ENCODE data around the gene CARMIL1.
A peak's percentile ranks its signal among the peaks of the same experiment; 100 is the strongest.

CARMIL1 gene

DNA sequence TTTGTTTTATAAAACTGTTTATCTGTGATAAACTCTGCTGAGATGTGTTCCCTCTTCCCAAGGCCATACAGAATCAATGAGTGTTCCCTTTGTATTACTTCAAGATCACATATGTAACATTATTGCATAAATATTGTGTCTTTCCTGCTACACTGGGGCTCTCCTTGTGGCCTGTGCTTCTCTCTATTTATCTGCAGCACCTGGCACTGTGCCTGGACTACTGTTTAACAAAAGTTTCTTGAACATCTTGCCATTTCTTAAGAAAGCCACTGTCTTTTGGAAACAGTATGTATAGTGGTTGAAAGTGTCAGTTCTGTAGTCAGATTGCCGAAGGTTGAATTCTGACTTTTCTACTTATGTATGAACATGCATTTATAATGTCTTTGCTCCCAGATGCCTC is 203.8 kb downstream of the CARMIL1 start:
- TF ChIP-seq, protein P1, sequence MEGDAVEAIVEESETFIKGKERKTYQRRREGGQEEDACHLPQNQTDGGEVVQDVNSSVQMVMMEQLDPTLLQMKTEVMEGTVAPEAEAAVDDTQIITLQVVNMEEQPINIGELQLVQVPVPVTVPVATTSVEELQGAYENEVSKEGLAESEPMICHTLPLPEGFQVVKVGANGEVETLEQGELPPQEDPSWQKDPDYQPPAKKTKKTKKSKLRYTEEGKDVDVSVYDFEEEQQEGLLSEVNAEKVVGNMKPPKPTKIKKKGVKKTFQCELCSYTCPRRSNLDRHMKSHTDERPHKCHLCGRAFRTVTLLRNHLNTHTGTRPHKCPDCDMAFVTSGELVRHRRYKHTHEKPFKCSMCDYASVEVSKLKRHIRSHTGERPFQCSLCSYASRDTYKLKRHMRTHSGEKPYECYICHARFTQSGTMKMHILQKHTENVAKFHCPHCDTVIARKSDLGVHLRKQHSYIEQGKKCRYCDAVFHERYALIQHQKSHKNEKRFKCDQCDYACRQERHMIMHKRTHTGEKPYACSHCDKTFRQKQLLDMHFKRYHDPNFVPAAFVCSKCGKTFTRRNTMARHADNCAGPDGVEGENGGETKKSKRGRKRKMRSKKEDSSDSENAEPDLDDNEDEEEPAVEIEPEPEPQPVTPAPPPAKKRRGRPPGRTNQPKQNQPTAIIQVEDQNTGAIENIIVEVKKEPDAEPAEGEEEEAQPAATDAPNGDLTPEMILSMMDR (conservative IDR thresholded peaks at IDR 0.05; ENCODE audit: low read depth, low read length), result no peak
- no peak for DNase-seq (ENCODE audit: low read depth)
- no peak overlapping the region for H3K4me3 ChIP-seq (ENCODE audit: low read length)

DNA sequence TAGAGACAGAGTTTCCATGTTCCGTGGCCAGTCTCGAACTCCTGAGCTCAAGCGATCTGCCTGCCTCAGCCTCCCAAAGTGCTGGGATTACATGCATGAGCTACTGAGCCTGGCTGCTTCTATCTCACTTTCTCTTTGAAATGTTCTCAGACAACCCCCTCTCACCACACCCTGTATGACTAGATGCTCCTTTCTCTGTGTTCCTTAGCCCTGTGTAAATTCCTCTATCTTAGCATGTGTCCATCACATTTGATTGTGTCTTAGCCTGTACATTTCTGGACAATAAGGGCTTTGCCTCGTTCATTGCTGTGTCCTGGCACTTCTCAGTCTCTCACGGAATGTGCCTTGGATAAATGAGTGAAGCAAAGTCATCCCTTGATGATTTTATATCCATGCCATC is 204.8 kb downstream of the CARMIL1 start:
- TF ChIP-seq, protein P1 (conservative IDR thresholded peaks at IDR 0.05; ENCODE audit: low read depth, low read length), result no peak
- H3K4me3 ChIP-seq (ENCODE audit: low read length), result no peak overlapping the region
- DNase-seq (ENCODE audit: low read depth), result no peak

DNA sequence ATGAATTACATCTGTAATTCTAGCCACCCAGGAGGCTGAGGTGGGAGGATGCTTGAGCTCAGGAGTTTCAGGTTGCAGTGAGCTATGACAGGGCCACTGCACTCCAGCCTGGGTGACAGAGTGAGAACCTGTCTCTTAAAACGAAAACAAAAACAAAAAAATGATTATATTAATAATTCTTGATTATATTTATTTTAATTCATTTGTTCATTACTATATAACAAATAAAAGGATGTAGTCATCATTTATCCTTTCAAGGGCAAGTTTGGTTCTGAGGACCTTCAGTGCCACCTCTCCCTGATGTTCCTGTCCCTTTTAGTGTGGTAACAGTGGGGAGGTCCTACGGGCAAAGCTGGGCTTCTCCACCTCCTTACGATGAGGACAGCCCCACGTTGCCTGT is 205.7 kb downstream of the CARMIL1 start:
- TF ChIP-seq, protein P1 (conservative IDR thresholded peaks at IDR 0.05; ENCODE audit: low read depth, low read length), result no peak
- H3K4me3 ChIP-seq (ENCODE audit: low read length), result no peak overlapping the region
- DNase-seq (ENCODE audit: low read depth), result no peak

DNA sequence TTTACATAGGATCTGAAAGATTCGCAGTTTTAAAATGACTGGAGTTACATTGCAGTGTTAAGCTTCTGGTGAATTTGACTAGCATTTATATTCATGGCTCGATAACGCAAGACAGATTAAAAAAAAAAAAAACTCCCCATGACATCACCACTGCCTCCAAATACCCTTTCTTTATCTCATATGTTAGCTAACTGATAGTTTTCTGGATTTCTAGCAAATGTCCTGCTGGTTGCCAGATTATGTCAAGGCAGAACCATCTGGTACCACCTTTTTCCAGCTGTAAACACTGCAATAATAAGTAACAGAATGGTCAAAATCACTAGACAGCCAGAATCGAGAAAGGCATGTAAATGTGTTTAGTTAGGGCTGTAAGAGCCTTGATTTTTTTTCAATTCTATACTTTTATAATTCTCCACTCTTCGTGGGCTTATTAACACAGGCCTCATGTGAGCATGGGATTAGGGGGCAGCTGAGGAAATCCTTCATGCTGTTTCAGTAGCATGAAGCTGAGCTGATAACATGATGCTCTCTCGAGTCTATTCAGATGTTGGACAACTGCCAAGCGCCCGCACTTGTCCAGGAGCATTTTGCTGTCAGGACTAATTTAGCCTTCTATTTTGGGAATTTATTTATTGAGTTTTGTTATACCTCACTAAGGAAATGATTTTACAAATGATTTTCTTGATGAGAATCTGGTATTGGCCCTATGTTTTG is 206.8 kb downstream of the CARMIL1 start:
- H3K4me3 ChIP-seq (ENCODE audit: low read length), result no peak overlapping the region
- TF ChIP-seq, protein P1 (conservative IDR thresholded peaks at IDR 0.05; ENCODE audit: low read depth, low read length), result no peak
- DNase-seq (ENCODE audit: low read depth), result peak; percentile 55

DNA sequence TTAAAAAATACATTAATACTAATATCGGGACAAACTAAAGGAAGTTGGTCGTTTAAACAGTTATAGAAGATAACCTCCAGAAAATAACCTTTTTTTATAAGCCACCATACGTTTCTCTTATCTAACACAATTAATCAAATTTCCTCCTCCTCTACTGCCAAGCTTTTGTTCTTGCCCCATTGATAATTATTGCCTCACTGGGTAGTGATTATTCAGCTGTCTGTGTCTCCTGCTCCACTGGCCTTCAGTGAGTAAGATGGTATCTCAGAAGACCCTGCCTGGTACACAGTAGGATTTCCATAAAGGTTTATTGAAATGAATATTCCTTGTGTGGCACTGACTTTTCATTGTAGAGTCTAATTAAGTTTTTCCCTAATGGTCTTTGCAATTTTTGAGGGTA is 207.4 kb downstream of the CARMIL1 start:
- TF ChIP-seq, protein P1 (conservative IDR thresholded peaks at IDR 0.05; ENCODE audit: low read depth, low read length), result no peak
- no peak overlapping the region for H3K4me3 ChIP-seq (ENCODE audit: low read length)
- DNase-seq (ENCODE audit: low read depth), result no peak

DNA sequence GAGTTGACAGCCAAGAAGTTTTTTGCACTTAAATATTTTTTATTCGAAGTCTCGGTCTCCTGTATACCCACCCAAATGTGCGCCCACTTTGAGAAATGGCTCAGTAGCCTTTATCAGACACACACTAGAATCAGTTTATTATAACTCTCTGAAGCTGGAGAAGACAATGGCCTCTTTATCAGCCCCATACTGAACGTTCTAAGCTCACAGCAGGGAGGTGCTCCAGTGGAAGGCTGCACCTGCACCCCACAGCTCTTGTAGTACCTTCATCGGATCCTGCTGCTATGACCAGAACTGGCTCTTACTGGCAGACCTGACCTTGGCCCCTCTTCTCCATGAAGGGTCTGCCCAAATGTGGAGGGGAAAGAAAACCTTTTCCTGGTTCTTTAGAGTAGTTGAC is 207.8 kb downstream of the CARMIL1 start:
- H3K4me3 ChIP-seq (ENCODE audit: low read length), result no peak overlapping the region
- no peak for DNase-seq (ENCODE audit: low read depth)
- TF ChIP-seq, protein P1 (conservative IDR thresholded peaks at IDR 0.05; ENCODE audit: low read depth, low read length), result no peak

DNA sequence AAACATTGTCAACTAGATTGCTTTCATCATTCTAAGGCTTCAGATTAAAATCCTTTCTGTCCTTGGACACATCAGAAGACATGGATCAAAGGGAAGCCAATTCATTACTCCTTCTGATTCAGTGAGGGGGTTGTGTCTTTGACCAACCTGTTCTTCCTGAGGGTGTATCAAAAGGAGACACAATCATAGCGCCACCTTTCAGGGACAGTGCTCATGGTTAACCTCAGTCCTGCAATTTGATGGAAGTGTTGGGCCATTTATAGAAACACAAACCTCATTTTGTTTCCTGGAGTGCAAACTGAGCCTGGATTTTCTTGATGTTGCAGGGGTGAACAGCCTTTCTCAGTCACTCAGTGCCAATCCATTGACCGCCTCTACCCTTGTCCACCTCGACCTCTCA is 209.0 kb downstream of the CARMIL1 start:
- DNase-seq (ENCODE audit: low read depth), result no peak
- H3K4me3 ChIP-seq (ENCODE audit: low read length), result no peak overlapping the region
- TF ChIP-seq, protein P1 (conservative IDR thresholded peaks at IDR 0.05; ENCODE audit: low read depth, low read length), result no peak
